SK-N-DZ (cell line): ENCODE measurements around the gene FFAR4.

Source experiments
- DNase-seq: peaks from one replicate; pipeline ENCODE4 v3.0.0-alpha.2; 2015; ENCODE audit warnings: low spot score

The FFAR4 gene

DNA sequence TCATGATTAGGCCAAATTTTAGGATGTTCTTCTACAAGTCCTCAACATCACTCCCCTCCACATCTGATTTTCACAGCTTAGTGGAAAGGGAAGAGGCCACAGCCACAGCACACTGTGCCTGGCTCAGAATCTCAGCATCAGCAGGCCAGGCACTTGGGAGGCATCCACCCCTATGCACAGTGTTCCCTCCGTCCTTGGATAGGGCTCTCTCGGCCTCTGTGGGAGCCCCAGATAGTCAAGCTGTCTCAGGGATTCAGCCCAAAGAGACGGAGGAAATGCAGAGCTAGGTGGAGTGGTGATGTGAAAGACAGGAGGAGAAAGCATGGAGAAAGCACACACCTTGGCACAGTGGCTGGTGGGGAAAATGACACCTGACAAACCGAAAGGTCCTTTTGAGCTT, 33.3 kb downstream of the FFAR4 start:
- DNase-seq: no peak

DNA sequence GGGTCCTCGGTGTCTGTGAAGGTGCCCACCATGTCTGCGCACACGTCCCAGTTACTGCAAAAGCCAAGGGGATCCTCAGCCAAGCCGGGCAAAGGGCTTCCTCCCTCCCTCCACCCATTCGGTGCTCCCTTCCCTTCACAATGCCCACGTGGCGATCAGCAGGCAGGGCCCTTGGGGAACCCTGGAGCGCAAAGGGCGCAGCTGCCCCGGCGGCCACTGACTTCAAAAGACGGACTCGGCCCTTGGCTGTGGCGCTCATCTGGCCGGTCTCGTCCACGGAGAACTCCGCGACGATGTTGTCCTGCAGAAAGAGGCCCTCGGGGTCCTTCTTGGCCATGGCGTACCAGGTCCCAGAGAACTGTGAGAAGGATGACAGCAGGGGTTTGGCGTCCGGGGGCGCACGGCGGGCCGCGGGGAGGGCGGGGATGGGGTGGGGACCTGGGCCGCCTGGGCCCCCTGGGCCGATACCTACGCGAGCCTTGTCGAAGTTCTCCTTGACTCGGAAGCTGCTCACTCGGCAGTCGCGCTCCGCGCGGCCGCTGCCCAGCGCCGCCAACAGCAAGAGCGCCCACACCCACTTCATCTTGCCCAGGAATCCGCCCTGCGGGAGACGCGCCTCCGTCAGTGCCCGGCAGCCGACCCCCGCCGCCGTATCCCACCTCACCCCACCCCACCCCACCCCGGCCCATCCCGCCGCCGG, 34.1 kb downstream of the FFAR4 start:
- no peak for DNase-seq

GRCh38 chr10:93601146-93601773, 34.8 kb downstream of the FFAR4 start, which contains the start of gene RBP4:
TSS of gene RBP4 (minus strand) at chr10:93601235. CDS start at chr10:93601028, 207 bp downstream.
- no peak for DNase-seq

DNA sequence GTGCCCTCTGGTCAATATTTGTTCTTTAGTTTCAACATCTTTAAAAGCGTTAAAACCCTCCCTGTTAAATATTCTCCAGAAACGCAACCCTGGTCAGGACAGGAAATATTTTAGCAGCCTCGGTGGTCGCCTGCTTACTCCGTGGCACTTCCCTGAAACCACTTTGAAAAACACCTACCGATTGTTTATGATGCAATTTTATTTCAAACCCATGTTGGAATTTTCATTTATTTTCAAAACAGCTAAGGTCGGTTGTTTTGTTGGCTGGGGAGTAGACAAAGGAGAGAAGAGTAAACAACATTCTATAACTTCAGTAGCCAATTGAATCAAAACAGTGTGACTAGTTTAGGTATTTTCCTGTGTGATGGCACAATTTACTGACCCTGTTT, 35.3 kb downstream of the FFAR4 start:
- no peak for DNase-seq

GRCh38 chr10:93603023-93603422, 36.6 kb downstream of the FFAR4 start:
- DNase-seq: no peak

GRCh38 chr10:93604146-93604545, 37.7 kb downstream of the FFAR4 start:
- no peak for DNase-seq

DNA sequence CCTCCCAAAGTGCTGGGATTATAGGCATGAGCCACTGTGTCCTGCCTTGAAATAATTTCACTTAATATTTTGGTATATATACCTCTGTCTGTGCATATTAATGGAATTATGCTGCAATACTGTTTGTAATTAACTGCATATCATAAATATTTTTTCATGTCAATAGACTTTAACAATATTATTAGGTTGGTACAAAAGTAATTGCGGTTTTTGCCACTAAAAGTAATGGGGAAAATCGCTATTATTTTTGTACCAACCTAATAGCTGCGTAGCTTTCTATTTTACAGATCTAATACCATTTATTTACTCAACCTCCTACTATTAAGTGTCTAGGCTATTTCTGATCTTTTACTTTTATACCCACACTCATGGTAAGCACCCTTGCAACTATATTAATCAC, 42.0 kb downstream of the FFAR4 start:
- DNase-seq: no peak

- DNase-seq: no peak
Observed at GRCh38 chr10:93612311-93612710, 45.8 kb downstream of the FFAR4 start, which contains the start of gene PDE6C. TSS of gene PDE6C (plus strand) at chr10:93612537. CDS start at chr10:93612726, 189 bp downstream.

GRCh38 chr10:93613126-93613525, 46.7 kb downstream of the FFAR4 start:
- DNase-seq: no peak

DNA sequence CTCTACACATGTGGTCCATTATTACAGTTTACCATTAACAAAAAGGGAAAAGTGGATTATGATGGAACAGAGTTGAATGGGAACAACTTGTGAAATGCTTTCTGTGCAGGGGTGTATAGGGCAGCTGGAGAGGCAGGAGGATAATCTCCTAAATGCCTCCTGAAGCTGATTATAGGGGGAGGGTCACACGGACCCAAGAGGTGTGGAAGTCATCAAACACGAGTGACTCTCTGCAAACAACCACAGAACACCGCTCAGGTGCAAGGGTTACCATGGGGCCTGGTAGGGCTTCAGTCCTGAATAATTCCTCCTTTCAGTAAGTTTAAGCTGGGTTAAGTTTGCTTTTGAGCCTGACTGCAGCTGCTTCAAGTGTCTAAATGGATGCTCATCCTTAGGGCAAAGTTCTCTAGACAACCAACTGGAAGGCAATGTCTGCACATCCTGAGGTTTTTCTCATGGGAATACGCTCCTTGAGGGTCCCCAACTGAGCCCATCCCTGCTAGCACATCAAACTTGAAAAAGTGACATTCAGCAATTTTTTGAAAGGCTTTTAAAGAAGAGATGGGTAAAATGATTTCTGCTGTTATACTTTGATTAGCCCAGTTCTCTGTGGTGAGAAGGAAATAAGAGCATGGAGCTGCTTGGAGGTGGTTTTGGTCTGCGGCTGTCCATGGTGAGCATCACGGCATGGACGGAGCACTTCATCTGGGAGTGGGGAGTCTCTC, 47.8 kb downstream of the FFAR4 start:
- no peak for DNase-seq

- DNase-seq: no peak
Observed at GRCh38 chr10:93615576-93616235, 49.2 kb downstream of the FFAR4 start.

GRCh38 chr10:93620925-93621324, 54.5 kb downstream of the FFAR4 start:
- DNase-seq: no peak

GRCh38 chr10:93622942-93623341, 56.5 kb downstream of the FFAR4 start:
- no peak for DNase-seq

DNA sequence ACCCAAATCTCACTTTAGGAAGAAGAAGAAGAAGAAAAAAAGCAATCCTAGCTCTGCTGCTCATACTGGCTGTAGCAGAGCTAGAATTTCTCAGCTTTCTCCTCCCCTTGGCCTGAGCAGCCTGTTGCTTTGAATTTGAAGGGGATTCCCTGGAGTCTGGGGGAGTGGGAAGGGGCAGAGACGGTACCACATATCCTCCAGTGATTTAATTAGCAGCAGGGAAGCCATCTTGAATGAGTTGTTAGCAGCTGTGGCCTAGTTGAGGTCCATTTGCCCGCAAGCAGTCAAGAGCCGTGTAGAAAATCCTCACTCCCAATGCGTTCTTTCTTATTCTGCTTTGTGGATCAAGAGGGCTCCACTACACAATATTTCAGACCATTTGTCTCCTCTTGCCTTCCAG, 62.4 kb downstream of the FFAR4 start:
- DNase-seq: no peak

DNA sequence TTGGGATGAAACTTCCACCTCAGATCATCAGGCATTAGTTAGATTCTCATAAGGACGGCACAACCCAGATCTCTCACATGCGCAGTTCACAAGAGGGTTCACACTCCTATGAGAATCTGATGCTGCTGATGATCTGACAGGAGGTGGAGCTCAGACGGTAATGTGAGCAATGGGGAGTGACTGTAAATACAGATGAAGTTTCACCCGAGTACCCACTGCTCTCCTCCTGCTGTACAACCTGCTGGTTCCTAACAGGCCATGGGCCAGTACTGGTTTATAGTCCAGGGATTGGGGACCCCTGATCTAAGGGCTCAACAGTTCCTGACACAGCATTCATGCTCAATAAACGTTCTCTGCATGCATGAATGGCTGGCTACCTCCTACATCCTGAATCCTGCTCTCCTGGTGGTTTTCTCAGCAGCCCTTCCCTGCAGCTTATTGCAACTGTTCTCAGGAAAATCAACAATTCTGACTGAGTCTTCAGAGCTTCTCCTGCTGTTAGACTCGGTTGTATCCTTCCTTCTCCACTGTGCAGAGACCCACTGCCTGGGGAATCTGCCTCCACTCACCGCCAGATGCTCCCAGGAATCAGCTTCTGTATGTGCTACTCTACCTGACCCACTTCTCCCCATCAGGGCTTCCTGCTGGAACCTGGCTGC, 63.3 kb downstream of the FFAR4 start:
- no peak for DNase-seq

GRCh38 chr10:93630625-93631557, 64.4 kb downstream of the FFAR4 start:
- no peak for DNase-seq
